Body of pancreas (tissue), 4 donors: ENCODE results near the gene RFX7. TPM values are rescaled to one million over a fixed set of nuclear protein-coding genes. Genes with fewer than 3 reads are reported as not detected.

ENCODE experiments used
- ATAC-seq: fragments of 150-250 bp; one replicate; pipeline ENCODE4 v1.9.1; 2016
- DNase-seq, 4 donors: peaks; one replicate each; pipeline ENCODE4 v3.0.0-alpha.2; 2019
- H3K27ac ChIP-seq, 4 donors: fragments of 200-600 bp; sonication (generic); 1 replicate in 3 of 4; 2 replicates in 1 of 4; pipeline versions ENCODE4 v1.5.1 to v1.6.1; 2016 to 2019; ENCODE audit warnings: mild to moderate bottlenecking in 1 of 4, mixed read lengths in 1 of 4, moderate library complexity in 1 of 4
- H3K27me3 ChIP-seq, 2 donors: fragments of 200-600 bp; sonication (generic); one replicate each; pipeline ENCODE4 v1.6.0; 2016; ENCODE audit warnings: mild to moderate bottlenecking in 1 of 2
- H3K36me3 ChIP-seq, 2 donors: fragments of 200-600 bp; sonication (generic); replicated peaks in 1 of 2; 2 replicates each; pipeline ENCODE4 v1.5.1; 2016; ENCODE audit warnings: low read depth in 2 of 2; ENCODE audit not compliant: insufficient read depth in 1 of 2
- H3K4me1 ChIP-seq: fragments of 200-600 bp; sonication (generic); one replicate; pipeline ENCODE4 v1.6.0; 2016
- H3K4me3 ChIP-seq, 2 donors: fragments of 200-600 bp; sonication (generic); 1 replicate in 1 of 2; 2 replicates in 1 of 2; pipeline ENCODE4 v1.5.1; 2016 to 2019
- H3K9me3 ChIP-seq, 3 donors: fragments of 200-600 bp; sonication (generic); 1 replicate in 2 of 3; 2 replicates in 1 of 3; pipeline ENCODE4 v1.5.1; 2016
- CTCF ChIP-seq, 7 experiments: fragments of 450-650 bp in 4 of 7; fragments of 200-600 bp in 3 of 7; sonication (generic) in 3 of 7; IDR thresholded peaks; one replicate each; pipeline ENCODE4 v1.5.1; 2016 to 2019; ENCODE audit warnings: antibody characterized with exemption in 7 of 7
- POLR2A ChIP-seq, 3 donors: fragments of 450-650 bp; IDR thresholded peaks; one replicate each; pipeline ENCODE4 v1.6.1; 2016; ENCODE audit warnings: antibody characterized with exemption in 3 of 3, mild to moderate bottlenecking in 2 of 3
- WGBS, 2 donors: methylation state at CpG; one replicate each; pipeline ENCODE4 v1.1.5; 2017; 5-methylcytosine and 5-hydroxymethylcytosine counted together
- intact Hi-C: fragments of 100-400 bp; cut with DNase I; formaldehyde crosslinking; loops from one replicate; pipeline ENCODE4 v1.15.1; 2023
- total RNA-seq, 2 donors: library from RNA; depleted of rRNA; stranded (reverse); fragments of >200 nt; gene quantifications; one replicate each; pipeline ENCODE4 v1.1.0, GENCODE V29; 2016

Gene RFX7
- total RNA-seq, 2 donors from 2014 or later, result 2.6 to 5.4 TPM

GRCh38 chr15:56056626-56057025 is 187.1 kb downstream of the RFX7 start:
- WGBS, 2 donors, result 76 to 85% methylated on average over 7 of the region's 7 CpGs
- Histone ChIP-seq H3K9me3 (no peaks in the 10 kb centered on the region), H3K4me3 (no peak overlapping the region), H3K36me3 (no peaks in the 10 kb centered on the region), H3K27ac (no peak overlapping the region), H3K27me3 (no peaks in the 10 kb centered on the region), H3K4me1 (no peaks in the 10 kb centered on the region)
- ATAC-seq (no peak), DNase-seq (no peak)
- TF ChIP-seq CTCF (IDR thresholded peaks at IDR 0.05) (no peak), POLR2A (IDR thresholded peaks at IDR 0.05) (no peak)
- intact Hi-C loops, result no loop called here

- Histone ChIP-seq H3K27ac (peak overlapping the region in 1 of 4 donors; percentile 6), H3K9me3 (no peaks in the 10 kb centered on the region), H3K4me3 (no peak overlapping the region), H3K36me3 (no peaks in the 10 kb centered on the region), H3K4me1 (no peaks in the 10 kb centered on the region), H3K27me3 (no peaks in the 10 kb centered on the region)
- ATAC-seq (no peak), DNase-seq (no peak)
- TF ChIP-seq CTCF (IDR thresholded peaks at IDR 0.05) (no peak), POLR2A (IDR thresholded peaks at IDR 0.05) (no peak)
- intact Hi-C loops, result no loop called here
Observed at GRCh38 chr15:56053046-56053400, 190.7 kb downstream of the RFX7 start.

- Histone ChIP-seq H3K36me3 (no peaks in the 10 kb centered on the region), H3K9me3 (no peaks in the 10 kb centered on the region), H3K4me1 (no peaks in the 10 kb centered on the region), H3K27me3 (no peaks in the 10 kb centered on the region), H3K27ac (no peak overlapping the region), H3K4me3 (no peak overlapping the region)
- DNase-seq, result peak in 2 of 4 donors; percentile 32 to 35
- TF ChIP-seq POLR2A (IDR thresholded peaks at IDR 0.05) (no peak), CTCF (IDR thresholded peaks at IDR 0.05) (peak; percentile 16 to 75 (median 66))
- intact Hi-C loops, result no loop called here
- WGBS, 2 donors, result 3% methylated on average over 2 of the region's 2 CpGs
- peak; percentile 63 for ATAC-seq
Observed at GRCh38 chr15:56052395-56053045, 191.2 kb downstream of the RFX7 start.

GRCh38 chr15:56051676-56052075 is 192.0 kb downstream of the RFX7 start:
- no peaks in the 10 kb centered on the region for H3K27me3 ChIP-seq
- H3K4me1 ChIP-seq, result no peaks in the 10 kb centered on the region
- no peak overlapping the region for H3K27ac ChIP-seq
- intact Hi-C loops, result no loop called here
- no peak overlapping the region for H3K4me3 ChIP-seq
- ATAC-seq (no peak), DNase-seq (no peak)
- TF ChIP-seq CTCF (IDR thresholded peaks at IDR 0.05) (no peak), POLR2A (IDR thresholded peaks at IDR 0.05) (no peak)
- H3K36me3 ChIP-seq, result no peaks in the 10 kb centered on the region
- no peaks in the 10 kb centered on the region for H3K9me3 ChIP-seq

- no peak for ATAC-seq
- intact Hi-C loops, result no loop called here
- Histone ChIP-seq H3K36me3 (no peaks in the 10 kb centered on the region), H3K27me3 (no peaks in the 10 kb centered on the region), H3K4me3 (no peak overlapping the region), H3K4me1 (no peaks in the 10 kb centered on the region), H3K9me3 (no peaks in the 10 kb centered on the region), H3K27ac (no peak overlapping the region)
- no peak for DNase-seq
- TF ChIP-seq CTCF (IDR thresholded peaks at IDR 0.05) (no peak), POLR2A (IDR thresholded peaks at IDR 0.05) (no peak)
- 72 to 84% methylated on average over 4 to 5 of the region's 5 CpGs for WGBS, 2 donors
Observed at GRCh38 chr15:56049577-56049976, 194.1 kb downstream of the RFX7 start.
